ENCODE results near the gene PLA1A.

PLA1A gene

DNA sequence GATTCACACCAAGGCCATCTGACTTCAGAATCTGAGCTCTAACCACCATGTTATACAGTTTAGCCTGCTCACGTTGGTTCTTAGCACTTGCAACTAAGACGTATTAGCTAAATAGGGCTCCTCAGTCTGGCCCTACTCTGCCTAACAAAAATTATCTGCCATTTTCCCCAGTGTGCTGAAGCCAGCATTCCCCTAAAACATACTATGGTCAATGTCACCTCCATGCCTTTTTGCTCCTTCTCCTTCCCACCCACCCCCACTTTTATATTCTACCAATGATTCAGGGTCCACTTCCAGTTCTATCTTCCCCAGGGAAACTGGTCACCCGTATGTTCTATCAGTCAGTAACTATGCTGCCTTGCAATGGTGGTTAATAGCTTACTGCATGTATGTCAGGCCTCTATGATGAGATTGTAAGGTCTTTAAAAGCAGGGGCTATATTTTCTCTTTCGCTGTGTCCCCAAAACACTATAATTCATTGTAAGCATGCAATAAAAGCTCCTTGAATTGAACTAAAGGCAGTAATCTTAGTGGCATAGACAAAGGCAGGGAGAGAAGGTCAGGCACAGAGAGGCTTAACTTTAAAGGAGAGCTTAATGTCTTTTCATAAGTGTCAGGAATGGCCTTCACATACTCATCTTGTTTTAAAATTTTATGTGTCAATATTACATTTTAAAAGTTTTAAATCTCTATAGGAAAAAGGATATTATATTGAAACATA is 39.4 kb downstream of the PLA1A start:
- DNase-seq, result no peak

DNA sequence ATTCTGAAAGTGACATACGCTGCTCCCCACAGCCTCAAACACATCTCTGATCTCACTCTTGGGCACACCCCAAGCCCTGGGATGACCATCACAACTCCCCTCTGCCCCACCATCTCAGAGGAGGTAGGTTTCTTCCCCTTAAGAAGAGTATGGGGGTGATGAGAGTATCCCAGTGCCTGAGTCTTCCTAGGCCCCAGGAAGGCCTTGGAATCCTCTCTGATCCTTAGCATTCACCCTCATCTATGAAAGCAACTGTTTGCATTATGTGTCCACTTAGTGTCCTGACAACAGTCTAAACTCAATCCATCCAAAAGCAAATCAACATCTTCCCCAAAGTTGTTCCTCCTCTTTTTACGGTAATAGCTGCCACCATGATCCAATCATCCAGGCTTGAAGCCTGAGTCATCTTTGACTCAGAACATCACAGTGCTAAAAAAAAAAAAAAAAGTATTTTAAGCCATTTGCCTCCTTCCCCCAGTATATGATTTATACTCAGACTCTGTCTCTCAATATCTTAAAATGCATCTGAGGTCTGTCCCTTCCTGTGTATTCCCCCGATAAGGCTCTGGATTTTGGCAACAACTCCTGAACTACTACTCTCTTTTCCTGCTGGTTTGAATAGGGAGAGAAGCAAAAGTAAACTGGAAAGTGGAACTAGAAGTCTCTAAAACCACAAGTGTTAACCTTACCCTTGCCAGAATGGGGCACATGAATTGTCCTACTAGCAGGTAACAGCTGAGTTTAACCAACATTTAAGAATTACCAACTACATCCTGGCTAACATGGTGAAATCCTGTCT is 40.2 kb downstream of the PLA1A start:
- no peak for DNase-seq

DNA sequence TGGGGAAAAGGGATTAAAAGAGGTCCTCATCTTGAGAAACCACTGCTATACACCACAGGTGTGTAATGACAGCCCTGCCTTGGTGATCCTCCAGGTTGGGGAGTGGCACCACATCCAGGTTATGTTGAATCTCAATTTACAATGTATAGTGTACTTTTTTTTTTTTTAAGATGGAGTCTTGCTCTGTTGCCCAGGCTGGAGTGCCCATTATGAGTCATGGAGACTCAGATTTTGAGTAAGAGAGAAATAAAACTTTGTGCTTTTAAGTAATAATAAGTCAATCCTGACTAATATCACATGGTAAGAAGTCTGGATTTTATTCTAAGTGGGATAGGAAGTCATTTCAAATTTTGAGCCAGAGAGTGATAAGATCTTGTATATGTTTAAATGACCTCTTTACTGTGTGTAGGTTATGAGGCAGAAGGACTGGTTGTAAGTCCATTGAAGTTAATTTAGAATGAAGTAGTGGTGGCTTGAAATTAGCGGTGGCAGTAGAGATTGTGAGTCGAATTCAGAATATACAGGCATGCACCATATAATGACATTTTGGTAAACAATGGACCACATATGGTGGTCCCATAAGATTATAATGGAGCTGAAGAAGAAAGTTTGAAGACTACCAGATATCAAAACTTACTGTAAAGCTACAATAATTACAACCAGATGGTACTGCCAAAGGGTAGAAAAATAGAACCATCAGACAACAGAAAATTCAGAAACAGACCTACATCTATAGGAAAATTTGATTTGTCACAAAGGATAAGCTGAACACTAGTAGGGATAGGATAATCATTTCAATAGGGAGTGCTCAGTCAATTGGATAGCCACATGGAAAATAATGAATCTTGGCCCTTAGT is 42.0 kb downstream of the PLA1A start:
- no peak for DNase-seq

DNA sequence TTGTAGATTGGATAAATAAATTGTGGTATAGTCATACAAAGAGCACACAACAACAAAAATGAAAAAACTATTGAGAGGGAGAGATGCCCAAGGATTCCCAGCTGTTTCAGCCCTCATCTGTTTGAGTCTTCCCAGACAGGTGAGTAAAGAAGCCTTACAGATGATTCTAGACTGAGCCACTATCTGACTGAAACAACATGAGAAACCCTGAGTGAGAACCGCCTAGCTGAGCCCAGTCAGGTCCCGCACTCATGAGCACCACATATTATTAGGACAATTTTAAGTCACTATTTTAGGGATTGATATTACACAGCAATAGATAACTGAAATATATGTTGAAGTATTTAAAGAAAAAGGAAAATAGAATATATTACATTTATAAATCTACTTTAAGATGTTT is 43.7 kb downstream of the PLA1A start:
- no peak for DNase-seq

DNA sequence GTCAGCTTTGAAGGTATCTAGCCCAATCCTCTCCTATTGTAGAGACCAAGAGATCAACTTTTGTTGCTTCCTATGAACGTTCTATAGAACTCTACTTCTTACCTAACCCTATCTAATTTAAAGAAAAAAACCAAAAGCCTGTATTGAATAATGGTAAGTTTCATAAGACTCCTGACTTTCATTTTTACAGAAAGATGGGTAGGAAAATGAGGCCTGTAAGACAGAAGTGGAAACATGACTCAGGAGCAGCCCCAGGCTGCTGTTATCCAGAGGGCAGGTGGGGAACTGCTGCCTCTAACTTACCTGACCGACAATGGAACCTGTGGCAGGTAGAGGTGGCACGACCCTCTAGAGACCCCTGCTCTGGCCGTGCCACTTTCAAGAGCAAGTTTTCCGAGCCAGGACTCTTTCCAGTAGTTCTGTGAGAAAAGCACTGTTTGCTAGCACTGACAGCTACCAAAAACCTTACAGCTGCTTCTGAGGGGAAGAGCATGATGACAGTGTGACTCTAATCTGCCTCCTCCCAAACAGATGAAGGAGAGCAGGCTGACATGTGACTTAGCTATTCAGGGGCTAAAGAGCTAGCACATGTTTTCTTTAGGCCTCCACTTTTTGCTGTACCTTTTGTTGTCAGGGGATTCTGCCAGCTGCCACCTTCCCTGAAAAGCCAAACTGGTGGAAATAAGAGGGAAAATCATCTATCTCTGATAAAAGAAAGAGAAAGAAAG is 45.2 kb downstream of the PLA1A start:
- no peak for DNase-seq

DNA sequence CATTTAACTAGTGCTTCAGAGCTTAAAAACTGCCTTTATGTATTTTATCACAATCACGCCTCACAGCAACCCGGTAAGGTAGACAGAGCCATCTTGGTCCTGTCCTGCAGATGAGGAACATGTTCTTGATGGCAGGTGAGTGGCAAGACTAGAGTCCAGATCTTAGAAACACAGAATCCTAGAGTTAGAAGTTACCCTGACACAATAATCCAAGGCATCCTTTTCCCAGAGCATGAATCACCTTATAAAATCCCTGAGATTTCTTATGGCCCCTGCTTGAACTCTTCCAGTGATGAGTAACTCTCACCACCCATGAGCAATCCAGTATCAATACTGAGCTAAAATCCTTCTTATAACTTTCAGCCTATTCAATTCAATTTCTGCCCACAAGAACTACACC is 45.8 kb downstream of the PLA1A start:
- DNase-seq, result no peak

DNA sequence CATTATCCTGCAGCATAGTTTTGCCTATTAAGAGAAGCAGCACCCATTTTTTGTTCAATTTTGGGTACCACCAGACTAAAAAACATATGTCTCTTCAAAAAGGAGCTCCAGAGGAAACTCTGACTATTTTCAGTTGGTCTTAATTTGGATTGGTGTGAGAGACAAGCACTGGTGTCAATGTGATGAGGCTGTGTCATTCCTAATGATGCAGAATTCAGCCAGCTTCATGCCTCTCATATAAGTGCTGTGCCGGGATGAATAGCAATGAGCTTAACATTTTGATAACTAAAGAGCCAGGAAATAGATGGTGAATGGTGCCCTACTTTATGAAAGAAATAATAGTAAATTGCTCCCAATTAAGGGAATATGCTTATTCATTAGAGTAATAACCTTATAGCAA is 46.8 kb downstream of the PLA1A start:
- DNase-seq, result no peak

DNA sequence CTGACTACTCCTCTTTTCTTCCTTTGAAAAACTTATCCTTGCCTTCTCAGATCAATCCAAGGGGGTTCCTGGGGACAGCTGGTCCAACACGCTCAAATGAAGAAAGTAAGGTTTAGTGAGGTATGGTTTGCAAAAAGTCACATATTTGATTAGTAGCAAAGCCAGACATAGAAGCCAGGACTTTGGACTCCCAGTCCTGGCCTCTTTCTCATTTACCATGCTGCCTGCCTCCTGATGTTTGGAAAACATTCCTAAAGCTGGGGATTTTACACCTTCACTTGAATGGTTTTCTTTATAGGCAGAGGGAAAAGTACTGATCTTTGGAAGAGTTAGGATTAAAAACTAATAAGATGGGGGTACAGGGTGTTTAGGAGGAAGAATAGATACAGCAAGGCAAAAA is 48.1 kb downstream of the PLA1A start:
- no peak for DNase-seq

DNA sequence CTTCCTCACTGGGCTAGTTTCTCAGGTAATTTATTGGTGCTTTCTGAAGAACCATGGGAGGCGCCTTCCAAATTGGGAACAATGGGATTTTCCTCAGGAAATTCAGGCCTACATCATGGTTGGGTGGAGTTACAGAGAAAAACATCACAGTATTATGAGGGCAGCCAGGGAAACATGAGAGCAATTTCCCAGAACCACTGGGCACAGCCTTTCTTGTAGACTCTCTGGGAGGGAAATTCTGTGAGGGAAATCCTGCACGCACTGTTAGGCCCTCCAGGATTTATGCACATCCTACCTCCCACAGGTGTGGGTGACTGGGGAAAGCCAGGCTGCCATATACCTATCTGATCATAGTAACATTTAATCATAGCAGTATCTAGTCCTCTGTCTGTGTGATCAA is 49.5 kb downstream of the PLA1A start:
- DNase-seq, result no peak

DNA sequence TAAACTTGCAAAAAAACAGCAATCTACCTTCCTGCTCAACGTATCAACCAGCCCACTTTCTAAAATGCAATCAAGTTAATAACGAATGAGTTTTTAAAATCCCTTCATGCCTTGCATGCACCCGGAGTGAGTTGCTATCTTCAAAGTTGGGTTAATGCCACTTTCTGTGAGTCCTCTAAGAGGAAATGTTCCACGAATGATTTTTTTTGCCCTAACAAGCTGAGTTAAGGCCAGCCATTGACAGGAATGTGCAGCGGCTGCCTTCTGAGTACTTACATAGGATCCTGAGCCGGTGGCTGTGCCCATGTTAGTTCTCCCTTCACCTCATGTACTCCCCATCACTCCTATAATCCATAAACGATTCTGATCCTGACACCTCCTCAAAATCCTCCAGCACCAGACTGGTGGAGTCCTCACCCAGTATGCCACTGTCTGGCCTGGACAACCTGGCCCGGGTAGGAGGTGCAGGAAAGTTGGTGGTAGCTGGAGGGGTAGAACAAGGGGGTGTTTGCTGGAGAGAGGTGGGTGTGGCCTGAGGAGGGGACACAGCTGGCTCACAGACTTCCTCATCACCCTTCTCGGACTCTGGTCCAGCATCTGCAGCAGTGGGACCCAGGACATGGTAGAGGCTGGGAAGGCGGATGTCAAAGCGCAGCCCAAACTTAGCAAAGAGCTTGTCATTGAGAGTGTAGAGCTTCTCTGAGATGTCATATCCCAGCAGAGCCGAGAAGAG is 50.3 kb downstream of the PLA1A start:
- DNase-seq, result no peak

DNA sequence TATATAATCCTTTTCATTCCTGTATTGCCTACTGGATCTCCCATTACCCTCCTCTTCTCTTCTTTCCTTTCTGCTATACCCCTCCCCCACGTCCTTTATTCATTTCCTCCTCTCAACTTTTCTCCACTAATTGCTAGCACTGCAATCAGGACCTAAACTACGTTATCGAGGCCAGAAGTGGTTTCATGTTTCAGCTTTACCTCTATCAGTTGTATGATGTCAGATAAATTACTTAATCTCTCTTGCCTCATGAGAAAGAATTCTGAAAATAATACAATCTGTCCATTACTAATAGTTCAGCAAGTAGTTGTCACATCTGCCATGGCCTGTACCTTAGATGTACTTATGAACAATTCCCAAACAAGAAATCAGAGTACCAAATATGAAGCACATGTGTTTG is 52.1 kb downstream of the PLA1A start:
- DNase-seq, result no peak

DNA sequence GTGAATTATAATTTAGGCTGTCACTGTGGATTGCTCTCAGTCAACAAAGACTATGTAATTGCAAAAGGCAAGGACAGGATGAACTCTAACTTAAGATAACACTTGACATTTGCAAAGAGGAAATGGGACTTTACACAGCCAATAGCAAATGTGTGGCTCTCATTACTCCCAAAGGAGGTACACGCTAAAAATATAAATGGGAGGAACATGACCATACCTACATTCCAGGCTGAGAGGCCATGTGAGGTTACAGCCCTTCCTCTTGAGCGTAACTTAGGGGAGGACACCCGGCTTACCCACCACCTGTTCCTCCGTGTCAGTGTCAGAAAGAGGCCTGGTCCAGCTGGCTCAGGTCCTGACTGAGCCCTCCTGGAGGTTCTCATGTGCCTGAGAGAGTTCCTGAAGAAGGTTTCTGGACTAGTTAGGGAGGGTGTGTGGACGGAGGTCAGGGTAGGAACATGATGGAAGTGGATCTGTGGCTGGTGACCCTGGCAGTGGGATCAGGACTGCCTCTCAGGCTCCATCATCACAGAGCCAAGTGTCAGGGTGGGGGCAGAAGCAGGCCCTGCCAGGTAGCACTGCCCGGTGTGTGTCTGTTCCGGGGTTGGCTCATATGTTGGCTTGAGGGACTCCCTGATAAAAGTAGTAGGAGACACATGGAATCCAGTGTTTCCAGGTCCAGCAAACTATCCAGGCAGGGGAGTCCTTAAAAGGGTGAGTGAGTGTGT is 54.8 kb downstream of the PLA1A start:
- DNase-seq, result no peak

DNA sequence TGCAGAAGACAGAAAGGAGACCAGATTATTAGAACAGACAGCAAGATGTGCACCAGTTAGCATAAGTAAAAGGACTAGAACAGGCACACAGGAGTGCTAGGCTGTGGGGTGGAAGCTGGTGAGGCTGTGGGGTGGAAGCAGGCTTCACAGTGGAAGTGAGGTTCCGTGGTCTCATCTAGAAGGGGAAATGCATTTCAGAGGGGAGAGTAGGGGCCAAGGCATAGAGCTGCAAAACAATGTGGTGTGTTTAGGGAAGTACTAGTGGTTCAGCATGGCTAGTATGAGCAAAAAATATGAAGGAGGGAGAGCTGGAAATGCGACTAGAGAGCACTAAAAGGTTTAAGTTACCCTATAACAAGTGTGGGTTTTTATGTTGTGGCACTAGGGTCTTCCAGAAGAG is 56.2 kb downstream of the PLA1A start:
- no peak for DNase-seq

DNA sequence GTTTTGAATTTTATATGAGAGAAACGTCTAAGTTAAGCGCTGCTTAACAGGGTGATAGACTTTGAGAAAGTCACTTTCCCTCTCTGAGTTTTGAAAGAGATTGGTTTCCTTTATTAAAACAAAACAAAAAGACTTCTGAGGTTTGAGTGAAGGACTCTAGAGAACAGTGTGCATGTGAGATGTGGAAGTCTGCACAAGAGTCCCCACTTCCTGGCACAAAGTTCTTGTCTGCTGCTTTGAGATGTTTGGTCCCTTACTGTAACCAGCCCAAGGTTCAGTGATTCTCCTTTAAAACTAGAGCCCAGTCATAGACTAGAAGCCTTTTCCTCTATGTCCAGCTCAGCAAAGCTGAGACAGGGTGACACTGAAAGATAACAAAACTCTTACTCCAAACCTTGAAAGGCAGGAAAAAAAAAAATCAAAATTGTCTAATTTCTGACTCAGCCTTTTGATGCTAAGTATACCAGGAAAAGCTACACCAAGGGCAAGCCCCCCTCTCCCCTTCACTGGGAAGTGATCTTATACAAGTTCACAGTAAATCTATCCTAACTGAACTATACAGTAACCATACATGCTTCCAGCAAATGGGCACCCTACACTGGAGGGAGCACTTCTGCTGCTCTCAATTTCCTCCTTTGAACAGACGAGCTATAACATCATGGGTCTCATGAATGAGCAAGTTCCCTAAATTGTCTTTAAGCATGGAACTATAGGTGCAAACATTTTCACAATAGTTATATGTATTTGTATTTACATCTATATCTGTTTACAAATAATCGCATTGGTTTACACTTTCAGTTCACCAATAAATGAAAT is 60.4 kb downstream of the PLA1A start:
- no peak for DNase-seq

DNA sequence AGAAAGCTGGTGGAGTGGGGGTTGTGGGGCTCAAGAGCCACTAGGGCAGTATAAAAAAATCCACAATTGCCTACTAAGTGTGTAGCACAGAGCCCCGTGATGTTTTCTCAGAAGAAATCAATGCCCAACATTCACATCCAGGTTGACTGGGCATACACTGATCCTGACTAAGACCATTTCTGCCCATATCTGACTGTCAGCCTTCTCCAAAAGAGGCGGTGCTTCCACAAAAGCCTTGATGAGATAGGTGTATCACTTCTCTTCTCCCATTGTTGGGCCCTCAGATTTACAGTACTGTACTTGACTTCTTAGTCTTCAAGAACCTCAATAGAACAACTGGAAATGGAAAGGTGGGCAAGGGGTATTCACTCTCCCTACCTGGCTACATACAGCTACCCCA is 61.3 kb downstream of the PLA1A start:
- no peak for DNase-seq

DNA sequence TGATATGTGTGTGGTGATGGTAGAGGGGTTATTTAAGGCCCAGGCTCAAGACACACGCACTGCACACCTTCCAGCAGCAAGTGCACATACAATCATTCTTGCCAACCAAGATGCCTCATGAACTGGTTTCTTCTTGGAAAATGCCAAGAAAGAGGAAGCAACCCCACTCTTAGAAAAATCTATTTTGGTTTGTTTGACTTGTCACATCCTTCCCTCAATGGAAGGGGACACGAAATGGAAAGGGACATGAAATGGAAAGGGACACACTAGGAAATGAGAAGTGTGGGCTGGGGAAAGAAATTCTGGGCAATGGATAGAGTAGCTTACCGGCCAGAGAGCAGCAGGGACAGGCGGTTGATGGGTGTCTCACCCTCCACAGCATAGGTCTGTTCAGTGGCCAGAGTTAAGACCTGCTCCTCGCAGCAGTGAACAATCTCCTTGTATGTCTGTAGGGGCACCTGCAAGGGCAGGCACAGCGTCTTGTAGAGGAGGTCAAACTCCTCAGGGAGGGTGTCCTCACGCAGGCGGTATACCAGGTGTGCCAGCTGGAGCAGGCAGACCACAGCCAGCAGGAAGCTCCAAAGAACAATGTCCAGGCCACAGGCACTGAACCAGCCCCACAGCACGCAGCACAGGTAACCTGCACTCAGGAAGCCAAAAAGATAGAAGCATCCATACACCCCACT is 62.1 kb downstream of the PLA1A start:
- no peak for DNase-seq

DNA sequence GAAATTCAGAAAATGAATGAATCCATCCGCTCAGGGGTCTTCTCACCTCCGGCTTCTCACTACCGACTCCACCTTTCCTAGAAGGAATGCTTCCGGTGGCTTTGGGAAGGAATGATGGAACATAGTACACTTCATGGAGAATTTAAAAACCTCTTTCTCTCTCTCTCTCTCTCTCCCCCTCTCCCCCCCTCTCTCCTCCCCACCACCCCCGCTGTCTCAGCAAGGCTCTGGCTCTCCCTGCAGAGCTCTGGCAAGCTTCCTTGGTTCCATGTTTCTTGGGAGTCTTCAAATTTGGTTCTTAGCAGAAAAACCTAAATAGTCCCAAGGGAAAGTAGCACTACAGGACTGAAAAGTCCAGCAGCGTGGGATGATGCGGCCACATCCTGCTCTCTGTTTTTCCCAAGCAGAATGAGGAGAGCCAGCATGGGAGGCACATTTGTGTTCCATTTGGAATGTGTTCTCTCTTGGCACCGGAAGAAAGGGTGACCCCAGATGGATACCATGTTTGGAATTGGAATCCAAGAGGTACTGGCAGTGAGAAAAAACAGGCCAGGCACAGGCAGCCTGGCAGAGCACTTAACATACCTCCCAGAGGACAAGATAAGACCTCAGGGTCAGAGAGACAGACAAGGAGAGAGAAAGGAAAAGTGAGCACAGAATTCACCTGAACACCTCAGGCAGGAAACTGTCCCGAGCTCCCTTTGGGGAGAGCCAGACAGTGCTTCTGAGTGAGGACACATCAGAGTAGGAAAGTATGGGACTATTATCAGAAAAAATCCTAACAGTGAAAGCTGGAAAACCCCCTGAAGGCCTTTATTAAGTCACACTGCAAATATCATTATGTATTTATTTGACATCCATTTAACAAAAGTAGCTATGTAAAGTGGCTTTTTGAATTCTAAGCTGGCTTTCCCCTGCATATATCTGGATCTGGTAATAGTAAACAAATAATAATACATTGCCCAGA is 63.1 kb downstream of the PLA1A start, which contains the start of gene POPDC2:
TSS of gene POPDC2 (minus strand) at position 116 of the 967 bp plus-strand sequence. CDS start 166 bp downstream, outside the sequence.
- DNase-seq, result no peak
